Stimulated activated CD8-positive, alpha-beta memory T cell treated with anti-CD3 and anti-CD28 coated beads, Interleukin-12 subunit alpha, Interleukin-12 subunit beta, amount 100 ng/mL, for 4 hours (primary cell): ENCODE measurements around the gene AIPL1.
"Not testable (repeated sequence)": the region's sequence is repeated elsewhere in the genome, so short reads cannot be mapped to it uniquely, and the experiment has no call there.

Experiments
- DNase-seq: peaks from one replicate; pipeline ENCODE4 v3.0.0-alpha.2; 2020; ENCODE audit warnings: low read depth

The AIPL1 gene, protein sequence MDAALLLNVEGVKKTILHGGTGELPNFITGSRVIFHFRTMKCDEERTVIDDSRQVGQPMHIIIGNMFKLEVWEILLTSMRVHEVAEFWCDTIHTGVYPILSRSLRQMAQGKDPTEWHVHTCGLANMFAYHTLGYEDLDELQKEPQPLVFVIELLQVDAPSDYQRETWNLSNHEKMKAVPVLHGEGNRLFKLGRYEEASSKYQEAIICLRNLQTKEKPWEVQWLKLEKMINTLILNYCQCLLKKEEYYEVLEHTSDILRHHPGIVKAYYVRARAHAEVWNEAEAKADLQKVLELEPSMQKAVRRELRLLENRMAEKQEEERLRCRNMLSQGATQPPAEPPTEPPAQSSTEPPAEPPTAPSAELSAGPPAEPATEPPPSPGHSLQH

DNA sequence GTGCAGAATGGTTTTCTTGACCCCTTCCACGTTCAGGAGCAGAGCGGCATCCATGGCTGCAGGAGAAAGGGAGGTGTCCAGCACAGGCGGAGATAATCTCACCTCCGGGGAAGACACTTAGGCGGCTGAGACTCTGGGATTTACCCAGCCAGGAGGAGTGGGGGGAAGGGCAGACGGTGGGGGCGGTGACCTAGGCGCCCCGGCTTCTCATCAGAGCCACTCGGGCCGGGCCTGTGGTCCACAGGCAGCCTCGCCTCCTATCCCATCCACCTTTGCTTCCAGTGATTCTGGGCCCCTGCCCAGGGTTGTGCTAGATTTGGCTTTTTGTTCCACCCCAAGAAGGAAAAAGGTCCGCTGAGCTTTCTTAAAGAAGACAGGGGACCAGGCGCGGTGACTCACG is at the start of gene AIPL1:
Gene AIPL1 (minus strand): TSS at position 71 of the 400 bp plus-strand sequence. CDS start 17 bp downstream, at position 54.
- DNase-seq: no peak

- no peak for DNase-seq
Observed at GRCh38 chr17:6483507-6483906, 48.6 kb upstream of the AIPL1 start.

DNA sequence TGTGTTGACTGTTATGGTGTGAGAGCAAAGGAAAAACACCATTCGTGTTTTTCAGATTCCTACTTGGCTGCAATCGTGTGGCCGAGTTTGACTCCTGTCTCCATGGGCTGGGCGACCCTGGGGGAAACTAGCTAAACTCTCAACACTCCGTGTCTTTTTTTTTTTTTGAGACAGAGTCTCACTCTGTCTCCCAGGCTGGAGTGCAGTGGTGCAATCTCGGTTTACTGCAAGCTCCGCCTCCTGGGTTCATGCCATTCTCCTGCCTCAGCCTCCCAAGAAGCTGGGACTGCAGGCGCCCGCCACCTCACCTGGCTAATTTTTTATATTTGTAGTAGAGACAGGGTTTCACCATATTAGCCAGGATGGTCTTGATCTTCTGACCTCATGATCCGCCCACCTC is 47.9 kb upstream of the AIPL1 start:
- not testable (repeated sequence) for DNase-seq

GRCh38 chr17:6482105-6482455 is 47.2 kb upstream of the AIPL1 start:
- no peak for DNase-seq

DNA sequence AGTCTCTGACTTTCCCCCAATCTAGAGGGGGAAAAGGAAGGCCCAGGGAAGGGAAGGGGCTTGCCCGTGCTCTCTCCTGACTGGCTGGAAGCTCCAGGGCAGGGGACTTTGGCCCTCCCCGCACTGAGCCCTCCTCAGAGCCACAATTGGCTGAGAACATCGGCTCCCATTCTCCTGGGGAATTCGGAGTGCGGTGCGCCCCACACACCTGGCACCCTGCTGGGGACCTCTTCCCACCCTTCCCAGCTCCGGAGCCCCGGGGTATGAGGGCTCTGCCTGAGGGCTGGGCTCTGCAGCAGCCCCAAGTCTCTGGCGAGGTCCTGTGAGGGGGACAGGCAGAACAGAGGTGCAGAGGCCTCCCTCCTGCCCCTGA is 45.4 kb upstream of the AIPL1 start:
- DNase-seq: no peak

GRCh38 chr17:6479622-6480302 is 44.8 kb upstream of the AIPL1 start:
- DNase-seq: no peak

- DNase-seq: no peak
Observed at GRCh38 chr17:6478486-6478885, 43.6 kb upstream of the AIPL1 start.

- no peak for DNase-seq
Observed at GRCh38 chr17:6477831-6478383, 43.0 kb upstream of the AIPL1 start.

- no peak for DNase-seq
Observed at GRCh38 chr17:6476810-6477179, 41.9 kb upstream of the AIPL1 start.

- DNase-seq: no peak
Observed at GRCh38 chr17:6476076-6476809, 41.3 kb upstream of the AIPL1 start.

- no peak for DNase-seq
Observed at GRCh38 chr17:6475411-6475810, 40.5 kb upstream of the AIPL1 start.

GRCh38 chr17:6474906-6475305 is 40.0 kb upstream of the AIPL1 start:
- DNase-seq: no peak

DNA sequence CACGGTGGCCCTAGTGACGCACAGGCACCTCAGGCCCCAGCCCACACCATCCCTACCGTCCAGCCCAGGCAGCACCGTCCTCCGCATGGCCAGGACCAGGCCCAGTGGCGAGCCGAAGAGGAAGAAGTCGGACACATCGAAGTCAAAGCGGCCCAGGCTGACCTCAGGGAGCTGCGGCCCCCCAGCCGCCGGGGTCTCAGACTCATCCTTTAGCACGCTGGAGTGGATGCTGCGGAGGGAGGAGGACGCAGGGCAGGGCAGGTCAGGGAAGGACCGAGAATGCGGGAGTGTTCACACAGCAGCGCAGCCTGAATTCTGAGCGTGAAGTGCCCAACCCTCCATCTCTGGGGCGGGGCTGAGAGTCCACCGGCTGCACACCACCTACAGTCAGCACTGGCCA is 39.5 kb upstream of the AIPL1 start:
- no peak for DNase-seq

DNA sequence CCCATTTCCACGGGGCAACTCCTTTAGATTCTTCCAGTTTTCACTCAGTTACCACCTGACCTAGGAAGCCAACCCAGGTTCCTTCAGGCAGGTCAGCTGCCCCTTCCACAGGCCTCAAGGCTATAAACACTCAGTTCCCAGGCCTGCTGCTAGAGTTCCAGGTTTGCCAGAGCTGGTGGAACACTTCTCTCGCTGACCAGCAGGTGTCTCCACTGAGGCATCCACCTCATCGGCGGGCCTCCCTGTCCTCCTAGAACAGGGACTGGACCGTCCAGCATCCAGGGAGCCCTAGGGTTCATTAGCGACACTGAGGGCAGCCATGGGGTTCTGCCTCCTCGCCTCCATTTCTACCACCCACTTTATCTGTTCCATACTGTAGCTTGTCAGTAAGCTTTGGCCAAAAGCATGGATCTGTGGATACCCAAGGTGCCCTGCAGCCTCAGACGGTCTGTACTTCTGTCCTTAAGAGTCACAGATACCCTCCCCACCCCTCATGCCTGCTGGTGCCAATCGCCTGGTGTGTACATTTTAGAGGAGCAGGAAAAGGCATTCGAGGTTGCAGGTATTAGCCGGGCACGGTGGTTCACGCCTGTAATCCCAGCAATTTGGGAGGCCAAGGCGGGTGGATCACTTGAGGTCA is 38.3 kb upstream of the AIPL1 start:
- peak; percentile 35 for DNase-seq

GRCh38 chr17:6472517-6472916 is 37.6 kb upstream of the AIPL1 start:
- DNase-seq: no peak

GRCh38 chr17:6471531-6472465 is 36.9 kb upstream of the AIPL1 start:
- no peak for DNase-seq

- DNase-seq: no peak
Observed at GRCh38 chr17:6470751-6471521, 36.0 kb upstream of the AIPL1 start.

DNA sequence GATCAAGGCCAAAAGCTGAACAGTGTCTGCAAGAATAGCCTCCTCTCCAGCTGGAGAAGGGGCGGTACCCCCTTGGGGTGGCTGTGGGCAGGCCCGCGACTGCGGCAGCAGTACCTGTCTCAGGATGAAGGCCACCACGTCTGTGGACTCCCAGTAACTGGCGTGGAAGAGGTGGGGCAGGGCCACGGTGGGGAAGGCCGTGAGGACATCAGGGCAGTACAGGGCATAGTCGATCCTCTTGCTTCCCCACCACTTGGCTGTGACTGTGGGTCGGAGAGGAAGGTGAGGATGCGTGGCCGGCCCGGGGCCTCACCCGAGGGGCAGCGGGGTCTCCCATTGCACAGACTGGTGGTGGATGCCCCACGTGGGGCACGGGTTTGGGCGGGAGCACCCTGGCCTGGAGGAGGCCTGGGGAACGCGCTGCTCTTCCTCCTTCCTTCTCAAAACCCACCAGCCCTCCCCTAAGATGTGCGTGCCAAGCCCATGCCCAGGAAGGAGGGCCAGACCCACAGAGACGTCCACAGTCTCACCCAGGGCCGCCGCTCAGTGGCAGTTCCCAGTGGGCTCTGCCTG is 35.3 kb upstream of the AIPL1 start:
- no peak for DNase-seq

DNA sequence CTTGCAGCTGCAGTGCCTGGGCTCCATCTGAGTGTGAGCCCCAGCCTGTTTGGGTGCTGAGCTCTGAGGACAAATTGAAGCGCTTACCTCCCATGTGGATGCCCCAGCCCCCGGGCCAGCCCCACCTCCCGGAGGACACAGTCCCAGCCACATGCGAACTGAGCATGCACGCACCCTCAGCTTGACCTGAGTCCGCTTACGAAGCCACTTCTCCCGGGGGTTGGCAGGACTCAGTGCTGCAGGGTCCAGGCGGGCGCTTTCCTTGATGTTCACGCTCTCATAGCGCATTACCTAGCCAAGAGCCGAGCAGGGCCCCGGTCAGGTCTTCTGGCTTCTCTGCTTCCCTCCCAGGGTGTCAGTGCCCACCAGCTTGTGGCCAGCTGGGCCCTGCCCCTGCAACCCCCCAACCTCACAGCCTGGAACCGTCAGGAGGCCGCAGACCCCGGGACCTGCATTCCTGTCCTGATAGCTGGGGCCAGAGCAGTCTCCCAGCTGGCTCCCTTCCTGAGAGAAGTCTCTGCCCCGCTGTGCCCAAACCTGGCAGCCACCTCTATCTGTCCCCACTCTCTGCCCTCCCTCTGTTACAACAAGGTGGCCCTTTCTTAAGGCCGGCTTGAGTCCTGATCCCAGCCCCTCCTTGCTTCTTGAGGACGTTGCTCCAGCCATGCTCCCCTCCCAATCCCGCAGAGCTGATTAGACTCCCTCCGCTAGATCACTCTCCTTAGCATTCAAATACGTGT is 33.3 kb upstream of the AIPL1 start:
- DNase-seq: no peak
